Activated CD4-positive, alpha-beta T cell treated with anti-CD3 and anti-CD28 coated beads for 4 hours (primary cell): ENCODE results near the gene ZBTB44.
"Not testable (repeated sequence)": the region's sequence is repeated elsewhere in the genome, so short reads cannot be mapped to it uniquely, and the experiment has no call there.

Source experiments
- DNase-seq, 2 donors: peaks; one replicate each; pipeline ENCODE4 v3.0.0-alpha.2; 2020

Gene ZBTB44

GRCh38 chr11:130314750-130315285 lies at the start of gene ZBTB44:
Gene ZBTB44 (minus strand): TSS chr11:130314917. CDS start chr11:130261873, 53,044 bp downstream.
- DNase-seq, result peak; percentile 91 to 94

GRCh38 chr11:130359419-130359818 lies 44.7 kb upstream of the ZBTB44 start:
- no peak for DNase-seq

GRCh38 chr11:130358398-130358797 lies 43.7 kb upstream of the ZBTB44 start:
- no peak for DNase-seq

GRCh38 chr11:130347261-130347660 lies 32.5 kb upstream of the ZBTB44 start:
- no peak for DNase-seq

- DNase-seq, result no peak
These were observed 30.1 kb upstream of the ZBTB44 start for GRCh38 chr11:130344841-130345240.

DNA sequence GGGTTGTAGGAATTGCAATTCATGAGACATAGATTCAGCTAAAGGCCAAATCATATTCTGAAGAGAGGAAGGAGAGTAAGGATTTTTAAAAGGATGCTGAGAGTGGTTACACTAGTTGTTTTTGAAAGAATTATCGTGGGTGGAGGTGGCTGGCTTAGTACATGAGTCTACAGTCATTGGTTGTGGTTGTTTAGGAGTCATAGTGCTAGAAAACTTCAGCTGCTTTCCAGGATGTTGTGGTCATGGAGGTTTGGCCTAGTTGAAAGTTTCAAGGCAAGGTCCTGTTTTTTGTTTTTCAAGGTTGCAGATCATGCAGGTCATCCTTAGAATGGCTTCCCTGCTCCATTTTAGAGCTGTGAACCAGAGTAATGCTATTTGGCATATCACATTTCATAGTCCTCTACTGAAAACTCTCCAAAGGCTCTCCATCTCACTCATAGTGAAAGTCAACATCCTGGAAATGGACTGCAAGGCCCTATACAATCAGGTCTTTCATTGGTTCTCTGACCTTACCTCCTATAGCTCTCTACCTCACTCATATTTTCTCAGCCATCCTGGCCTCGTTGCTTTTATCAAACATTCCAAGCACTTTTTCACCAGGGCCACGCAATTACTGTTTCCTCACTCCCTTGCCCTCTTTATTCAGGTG lies 26.1 kb upstream of the ZBTB44 start:
- no peak for DNase-seq

- DNase-seq, result no peak
These were observed 23.9 kb upstream of the ZBTB44 start for GRCh38 chr11:130338667-130339066.

GRCh38 chr11:130337281-130338089 lies 22.8 kb upstream of the ZBTB44 start:
- DNase-seq, result no peak

- DNase-seq, result not testable (repeated sequence)
These were observed 16.7 kb upstream of the ZBTB44 start for GRCh38 chr11:130331397-130331796.

DNA sequence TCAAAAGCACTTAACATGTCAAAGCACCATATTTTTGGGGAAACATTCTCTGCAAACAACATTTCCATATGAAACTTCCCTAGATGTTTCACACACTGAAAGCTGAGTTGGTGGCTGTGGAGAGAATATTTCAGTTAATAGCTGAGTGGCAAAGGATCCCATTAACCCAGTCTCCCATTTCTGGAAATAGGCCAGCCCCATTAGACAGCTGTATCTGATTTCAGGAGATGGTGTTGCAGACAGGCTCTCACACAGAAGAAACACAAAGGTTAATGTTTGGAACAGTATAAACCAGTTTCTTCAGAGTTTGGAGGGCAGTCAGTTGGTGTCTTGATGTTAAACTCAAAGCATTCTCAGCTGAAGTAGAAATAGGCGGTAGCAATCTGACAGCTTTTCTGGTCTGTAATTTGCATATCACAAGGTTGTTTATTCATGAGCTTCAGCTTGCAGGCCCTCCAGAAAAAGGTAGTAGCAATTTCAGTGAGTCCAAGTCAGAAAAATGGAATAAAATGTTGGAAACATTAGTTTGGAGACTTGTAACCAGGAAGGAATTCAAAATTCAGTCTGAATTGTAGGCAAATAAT lies 15.5 kb upstream of the ZBTB44 start:
- DNase-seq, result no peak

- DNase-seq, result no peak
These were observed 13.7 kb upstream of the ZBTB44 start for GRCh38 chr11:130328420-130328819.

- no peak for DNase-seq
These were observed 13.0 kb upstream of the ZBTB44 start for GRCh38 chr11:130327716-130328115.

GRCh38 chr11:130325691-130326090 lies 11.0 kb upstream of the ZBTB44 start:
- DNase-seq, result no peak

GRCh38 chr11:130323452-130324450 lies 9.0 kb upstream of the ZBTB44 start:
- DNase-seq, result no peak

DNA sequence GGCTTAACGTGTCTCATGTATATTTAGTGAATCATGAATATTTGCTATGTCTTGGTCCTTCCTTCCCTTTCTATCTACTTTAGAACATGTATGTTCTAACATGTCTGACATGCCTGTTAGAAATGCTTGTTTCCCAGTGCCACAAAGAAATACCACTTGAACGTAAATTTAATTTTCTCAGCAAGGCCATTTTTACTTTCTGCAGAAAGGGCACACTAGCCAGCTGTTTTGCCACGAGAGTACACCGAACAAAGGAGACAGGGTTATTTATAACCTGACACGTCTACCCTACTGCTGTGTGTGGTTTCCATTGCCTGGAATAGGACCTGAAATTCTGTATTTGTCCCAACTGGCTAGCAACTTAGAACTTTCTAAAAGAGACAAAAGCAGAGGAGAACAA lies 7.4 kb upstream of the ZBTB44 start:
- no peak for DNase-seq

- DNase-seq, result no peak
These were observed 3.4 kb upstream of the ZBTB44 start for GRCh38 chr11:130318031-130318673.

- DNase-seq, result peak; percentile 43 to 51
These were observed 745 bp upstream of the ZBTB44 start for GRCh38 chr11:130315354-130315970.

DNA sequence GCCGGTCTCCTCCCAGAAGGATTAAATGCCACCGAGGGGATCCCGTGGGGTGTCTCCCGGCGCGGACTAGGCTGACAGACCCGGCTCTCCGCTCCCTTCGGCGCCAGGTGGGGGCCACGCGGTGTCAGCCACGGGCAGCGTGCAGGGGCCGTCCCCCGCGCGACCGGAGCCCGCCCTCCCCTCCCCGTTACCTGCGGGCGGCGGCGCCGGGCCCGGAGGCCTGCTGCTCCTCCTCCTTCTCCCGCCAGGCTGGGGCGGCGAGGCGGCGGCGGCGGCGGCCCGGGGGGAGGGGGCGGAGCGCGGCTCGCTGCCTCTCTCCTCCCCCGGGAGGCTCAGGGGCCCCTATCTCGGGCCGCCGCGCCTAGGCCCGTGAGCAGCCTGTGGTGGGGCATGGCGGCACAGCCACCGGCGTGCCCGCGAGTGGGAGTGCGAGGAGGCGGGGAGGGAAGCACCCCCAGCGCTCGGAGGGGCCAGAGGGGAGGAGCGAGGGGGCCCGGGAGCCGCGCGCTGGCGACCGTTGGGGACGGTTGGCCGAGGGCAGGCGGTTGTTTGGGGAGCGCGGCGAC lies 450 bp downstream of the ZBTB44 start:
- DNase-seq, result peak; percentile 60 to 67

- DNase-seq, result no peak
These were observed 1.1 kb downstream of the ZBTB44 start for GRCh38 chr11:130313383-130314183.

- no peak for DNase-seq
These were observed 2.7 kb downstream of the ZBTB44 start for GRCh38 chr11:130312046-130312445.
